Measurements from ENCODE around the gene NDUFB2. TPM values are rescaled to one million over a fixed set of nuclear protein-coding genes. Genes with fewer than 3 reads are reported as not detected.

Gene NDUFB2
- total RNA-seq, 4 donors from 2014 or later, result 128 to 216 (median 173) TPM

- Histone ChIP-seq H3K4me1 (no peaks in the 10 kb centered on the region), H3K27ac (no peak overlapping the region), H3K36me3 (peaks cover 0 to 8% (median 0%) of the 10 kb centered on the region in 3 donors), H3K4me3 (no peak overlapping the region), H3K9me3 (no peaks in the 10 kb centered on the region), H3K27me3 (no peaks in the 10 kb centered on the region)
- DNase-seq, result no peak
- TF ChIP-seq CTCF (IDR thresholded peaks at IDR 0.05) (no peak), POLR2A (IDR thresholded peaks at IDR 0.05) (no peak)
These were observed 27.1 kb downstream of the NDUFB2 start for GRCh38 chr7:140723574-140723973.

GRCh38 chr7:140724706-140725105 is 28.2 kb downstream of the NDUFB2 start:
- Histone ChIP-seq H3K4me1 (no peaks in the 10 kb centered on the region), H3K27ac (no peak overlapping the region)
- TF ChIP-seq POLR2A (IDR thresholded peaks at IDR 0.05), result no peak
- TF ChIP-seq CTCF (IDR thresholded peaks at IDR 0.05), result no peak

DNA sequence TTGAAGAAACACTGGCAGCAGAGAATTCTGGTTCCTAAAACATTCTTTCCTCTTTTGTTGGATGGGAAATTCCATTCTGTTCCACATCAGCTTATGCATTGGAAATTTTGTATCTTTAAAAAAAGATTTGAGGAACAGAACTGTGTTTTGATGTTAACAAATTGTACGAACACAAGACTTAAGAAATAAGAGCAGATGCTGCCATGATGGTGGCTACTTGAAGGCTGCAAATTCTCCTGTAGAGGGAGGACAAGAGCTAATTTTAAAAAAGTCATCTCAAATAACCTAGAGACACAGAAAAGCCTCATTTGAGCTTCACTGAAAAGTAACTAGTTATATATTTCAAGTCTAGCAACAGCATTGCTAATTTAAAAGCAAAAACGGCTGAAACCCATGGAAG is 29.8 kb downstream of the NDUFB2 start:
- Histone ChIP-seq H3K9me3 (no peaks in the 10 kb centered on the region), H3K36me3 (peaks cover 0 to 11% (median 0%) of the 10 kb centered on the region in 3 donors), H3K27me3 (no peaks in the 10 kb centered on the region), H3K4me3 (no peak overlapping the region), H3K4me1 (no peaks in the 10 kb centered on the region), H3K27ac (no peak overlapping the region)
- DNase-seq, result no peak
- no peak for TF ChIP-seq POLR2A (IDR thresholded peaks at IDR 0.05)
- peak in 2 of 6 experiments; percentile 12 to 18 for TF ChIP-seq CTCF (IDR thresholded peaks at IDR 0.05)

More at GRCh38 chr7:140724706-140725105, 28.2 kb downstream of the NDUFB2 start:
- DNase-seq, result no peak
- Histone ChIP-seq H3K27me3 (no peaks in the 10 kb centered on the region), H3K36me3 (peaks cover 0 to 8% (median 0%) of the 10 kb centered on the region in 3 donors), H3K9me3 (no peaks in the 10 kb centered on the region), H3K4me3 (no peak overlapping the region)

DNA sequence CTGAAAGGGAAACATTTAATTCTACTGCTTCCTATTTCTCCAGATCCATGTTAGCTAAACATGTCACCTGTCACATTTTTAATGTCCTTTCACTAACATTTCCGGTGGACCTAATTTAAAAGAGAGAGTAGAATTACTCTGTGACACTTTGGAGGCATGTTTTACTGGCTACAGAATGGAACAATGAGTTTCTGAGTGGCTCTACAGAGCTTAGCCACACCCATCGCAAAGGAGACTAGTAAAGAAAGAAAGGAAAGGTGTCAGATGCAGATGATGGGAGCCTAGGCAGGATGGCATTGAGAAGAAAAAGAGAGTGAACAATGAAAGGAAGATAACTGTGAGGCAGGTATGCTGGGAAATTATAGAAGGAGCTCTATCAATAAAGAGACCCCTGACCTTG is 35.9 kb downstream of the NDUFB2 start:
- Histone ChIP-seq H3K9me3 (no peaks in the 10 kb centered on the region), H3K4me3 (no peak overlapping the region), H3K27ac (no peak overlapping the region), H3K27me3 (no peaks in the 10 kb centered on the region), H3K36me3 (peaks cover 0 to 11% (median 0%) of the 10 kb centered on the region in 3 donors), H3K4me1 (no peaks in the 10 kb centered on the region)
- TF ChIP-seq POLR2A (IDR thresholded peaks at IDR 0.05) (no peak), CTCF (IDR thresholded peaks at IDR 0.05) (no peak)
- DNase-seq, result no peak

DNA sequence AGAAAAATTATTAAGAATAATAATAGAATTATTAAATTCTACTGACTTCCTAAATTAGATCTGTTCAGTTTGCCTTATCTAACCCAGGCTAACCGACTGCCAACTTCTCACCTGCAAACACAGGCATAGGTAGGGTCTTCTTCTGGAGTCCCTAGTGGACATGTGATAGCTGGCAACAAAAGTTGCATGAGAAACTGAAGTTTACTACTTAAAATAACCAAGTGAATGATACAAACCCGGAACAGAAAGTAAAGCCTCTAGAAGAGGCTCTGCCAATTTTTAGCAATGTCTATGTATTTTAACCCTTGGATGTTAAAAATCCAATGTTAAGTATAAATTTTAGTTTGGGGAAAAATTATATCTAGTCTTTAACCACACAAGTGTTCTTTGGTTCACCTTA is 37.6 kb downstream of the NDUFB2 start:
- H3K36me3 ChIP-seq, result peaks cover 0 to 17% (median 0%) of the 10 kb centered on the region in 3 donors
- H3K4me3 ChIP-seq, result no peak overlapping the region

More for the DNA sequence above, 37.6 kb downstream of the NDUFB2 start:
- Histone ChIP-seq H3K27ac (no peak overlapping the region), H3K4me1 (no peaks in the 10 kb centered on the region), H3K27me3 (no peaks in the 10 kb centered on the region), H3K9me3 (no peaks in the 10 kb centered on the region)
- DNase-seq, result no peak
- TF ChIP-seq CTCF (IDR thresholded peaks at IDR 0.05) (no peak), POLR2A (IDR thresholded peaks at IDR 0.05) (no peak)

Data from Peyer's patch (tissue), 4 donors.